K562 (cell line): Measurements from ENCODE around the gene FANCC. TPM values are rescaled to one million over a fixed set of nuclear protein-coding genes. Genes with fewer than 3 reads are reported as not detected.

ENCODE experiments used
- ATAC-seq: fragments of 200-7000 bp; cut with Tn5 transposase; 3 replicates; pipeline ENCODE4 v1.9.1; 2020; ENCODE audit warnings: moderate library complexity
- BruUV-seq: library from RNA; stranded (reverse); fragments of 400-500 nt; replicated peaks from 2 replicates; lab custom pipeline; 2021; lab: Mats Ljungman, UMichigan
- CTCF ChIA-PET: fragments of 300-600 bp; formaldehyde crosslinking; extraction: SDS; loops from one replicate; lab custom pipeline; 2021; ENCODE audit warnings: low intra/inter-chr PET ratio; lab: Yijun Ruan, JAX
- POLR2A ChIA-PET: fragments of 300-600, 350-650 bp; sonication (Branson Sonifier 250); formaldehyde crosslinking; extraction: SDS; loops from one replicate; lab custom pipeline; 2021; ENCODE audit warnings: antibody characterized with exemption, inconsistent platforms; lab: Yijun Ruan, JAX
- DNase-seq, 4 experiments: peaks; one replicate each; pipeline versions ENCODE4 v3.0.0 to v3.0.0-alpha.2; 2011 to 2018; ENCODE audit warnings: low spot score in 3 of 4, mixed read lengths in 3 of 4; ENCODE audit errors: extremely low read depth in 1 of 4
- FAIRE-seq: peaks from 2 replicates; lab custom pipeline; 2011; peaks lifted over from hg19 to GRCh38; lab: Jason Lieb, UNC
- H2AFZ ChIP-seq: 2 replicates; pipeline ENCODE4 v1.6.0; 2011; ENCODE audit warnings: low read depth, low read length, control low read depth, inconsistent platforms
- H3K27ac ChIP-seq: fragments of 200-600 bp; 3 replicates; pipeline ENCODE4 v1.8.0; 2011; ENCODE audit warnings: low read depth, mild to moderate bottlenecking, control low read depth, inconsistent platforms, low read length, moderate library complexity, mixed read lengths; ENCODE audit errors: extremely low read depth
- H3K27me3 ChIP-seq, 2 experiments: fragments of 300-600 bp in 1 of 2; 2 replicates in 1 of 2; 3 replicates in 1 of 2; pipeline versions ENCODE4 v1.6.0 to v1.8.0; 2011; ENCODE audit warnings: inconsistent platforms in 2 of 2, low read length in 2 of 2, mild to moderate bottlenecking in 1 of 2, mixed read lengths in 1 of 2, moderate library complexity in 1 of 2; ENCODE audit not compliant: control insufficient read depth in 2 of 2, insufficient read depth in 2 of 2
- H3K36me3 ChIP-seq: fragments of 300-600 bp; 3 replicates; pipeline ENCODE4 v1.8.0; 2011; ENCODE audit warnings: mild to moderate bottlenecking, low read length, inconsistent platforms; ENCODE audit not compliant: control insufficient read depth, insufficient read depth
- H3K4me1 ChIP-seq, 2 experiments: fragments of 200-600 bp in 1 of 2; replicated peaks in 1 of 2; 2 replicates in 1 of 2; 3 replicates in 1 of 2; pipeline versions ENCODE4 v1.5.1 to v1.8.0; 2011; ENCODE audit warnings: inconsistent platforms in 2 of 2, low read length in 2 of 2, mild to moderate bottlenecking in 1 of 2, mixed read lengths in 1 of 2, moderate library complexity in 1 of 2; ENCODE audit not compliant: control insufficient read depth in 2 of 2, insufficient read depth in 2 of 2
- H3K4me2 ChIP-seq: 2 replicates; pipeline ENCODE4 v1.6.1; 2011; ENCODE audit warnings: low read length, control low read depth, inconsistent platforms, mixed read lengths; ENCODE audit not compliant: insufficient read depth
- H3K4me3 ChIP-seq: fragments of 200-600 bp; sonication (generic), shearing (Covaris generic); 2 replicates; pipeline ENCODE4 v1.5.1; 2016; ENCODE audit warnings: control low read depth, inconsistent platforms
- H3K79me2 ChIP-seq: fragments of 200-600 bp; 3 replicates; pipeline ENCODE4 v1.8.0; 2011; ENCODE audit warnings: low read length, inconsistent platforms; ENCODE audit not compliant: control insufficient read depth, insufficient read depth
- H3K9ac ChIP-seq, 2 experiments: 2 replicates each; pipeline versions ENCODE4 v1.6.0 to v1.6.1; 2011; ENCODE audit warnings: low read depth in 2 of 2, low read length in 2 of 2, control low read depth in 1 of 2, inconsistent platforms in 1 of 2, mild to moderate bottlenecking in 1 of 2, mixed read lengths in 1 of 2; ENCODE audit not compliant: insufficient read depth in 1 of 2
- H3K9me1 ChIP-seq: one replicate; pipeline ENCODE4 v1.6.0; 2011; ENCODE audit warnings: inconsistent platforms, mild to moderate bottlenecking, low read length, moderate library complexity; ENCODE audit not compliant: control insufficient read depth, insufficient read depth
- H3K9me3 ChIP-seq: replicated peaks from 2 replicates; pipeline ENCODE4 v1.5.1; 2011; ENCODE audit warnings: low read depth, low read length, inconsistent platforms; ENCODE audit not compliant: control insufficient read depth, insufficient read depth
- H4K20me1 ChIP-seq: replicated peaks from 2 replicates; pipeline ENCODE4 v1.6.1; 2011; ENCODE audit warnings: low read length, inconsistent platforms, mixed read lengths; ENCODE audit not compliant: control insufficient read depth, insufficient read depth
- BMI1 ChIP-seq: fragments of 150-350 bp; IDR thresholded peaks from 2 replicates; pipeline ENCODE4 v1.6.1; 2014; ENCODE audit warnings: low read length
- CTCF ChIP-seq, 3 experiments: IDR thresholded peaks in 2 of 3; conservative IDR thresholded peaks in 1 of 3; 2 replicates each; pipeline ENCODE4 v1.5.1; 2011 to 2012; ENCODE audit warnings: low read length in 3 of 3, mild to moderate bottlenecking in 3 of 3, control low read depth in 2 of 3, improper control_type of control experiment in 1 of 3, inconsistent platforms in 1 of 3, low read depth in 1 of 3, mixed read lengths in 1 of 3, moderate library complexity in 1 of 3; ENCODE audit not compliant: insufficient read depth in 2 of 3
- DEAF1 ChIP-seq: fragments of 450-650 bp; formaldehyde crosslinking; IDR thresholded peaks from 2 replicates; pipeline ENCODE4 v1.4.0; 2020; ENCODE audit warnings: mild to moderate bottlenecking, moderate library complexity
- FIP1L1 ChIP-seq: fragments of 200-400 bp; formaldehyde crosslinking; IDR thresholded peaks from 2 replicates; pipeline ENCODE4 v1.6.1; 2018; ENCODE audit warnings: mild to moderate bottlenecking, low read depth, low read length; ENCODE audit not compliant: poor library complexity, severe bottlenecking
- RAD21 ChIP-seq, 2 experiments: fragments of 250-450 bp in 1 of 2; fragments of 450-650 bp in 1 of 2; sonication (Bioruptor Pico) in 1 of 2; formaldehyde crosslinking in 1 of 2; IDR thresholded peaks in 1 of 2; conservative IDR thresholded peaks in 1 of 2; 2 replicates each; pipeline versions ENCODE4 v1.4.0 to v1.8.0; 2020 to 2022; ENCODE audit warnings: mild to moderate bottlenecking in 2 of 2, moderate library complexity in 1 of 2
- WGBS: fragments of 100-300 bp; shearing (Covaris generic); methylation state at CpG from one replicate; pipeline ENCODE4 v1.1.6; 2016; ENCODE audit warnings: low coverage, mixed read lengths; ENCODE audit not compliant: insufficient coverage; ENCODE audit errors: missing lambda C conversion rate; 5-methylcytosine and 5-hydroxymethylcytosine counted together
- in situ Hi-C: fragments of 300-500 bp; cut with MboI; formaldehyde crosslinking; loops from 4 replicates; pipeline ENCODE4 v1.15.0; 2018; ENCODE audit warnings: inconsistent platforms, mixed read lengths
- intact Hi-C: fragments of 100-400 bp; cut with micrococcal nuclease; formaldehyde crosslinking; loops from 2 replicates; pipeline ENCODE4 v1.14.2; 2022
- polyA plus RNA-seq, 8 experiments: library from polyadenylated mRNA; depleted of rRNA in 4 of 8; stranded (reverse) in 5 of 8; unstranded in 3 of 8; fragments of >200 nt; fragmentation: Nextera tagmentation in 2 of 8; fragmentation: Illumina TruSeq in 1 of 8; extraction: Ambion mirVana in 2 of 8; extraction: Trizol in 1 of 8; gene quantifications; 2 replicates each; pipeline versions ENCODE4 v1.2.1 to v1.2.3, GENCODE V29; 2011 to 2014; ENCODE audit warnings: inconsistent platforms in 1 of 8, missing spikeins in 1 of 8
- total RNA-seq, 7 experiments: library from RNA; depleted of rRNA in 6 of 7; stranded (reverse); fragments of >200 nt in 6 of 7; fragmentation: Illumina TruSeq in 2 of 7; extraction: Trizol in 2 of 7; gene quantifications; 2 replicates each; pipeline versions ENCODE4 v1.2.1 to v1.2.3, GENCODE V29; 2011 to 2021; ENCODE audit warnings: low replicate concordance in 1 of 7
- TF ChIP-seq, protein P1 (sequence below), 2 experiments: fragments of 450-650 bp; formaldehyde crosslinking in 1 of 2; IDR thresholded peaks; 2 replicates each; pipeline versions ENCODE4 v1.4.0 to v1.6.1; 2014 to 2020; ENCODE audit warnings: mild to moderate bottlenecking in 2 of 2, borderline replicate concordance in 1 of 2, low read depth in 1 of 2

Gene FANCC
- total and polyA plus RNA-seq, 9 of the 15 experiments (the other 6 are each of a cell fraction or from before 2014, with no cell fraction given), result 4.6 to 18.4 (median 14.2) TPM

- no peaks in the 10 kb centered on the region for H3K9me3 ChIP-seq
- intact Hi-C loops, result loop anchor here (5.0 to 10.0 kb wide), 3 partner anchors 136 to 584 kb away; no protein-coding TSS in a partner anchor
- H3K9ac ChIP-seq, result no peak overlapping the region
- no peak overlapping the region for H3K4me3 ChIP-seq
- in situ Hi-C loops, result no loop called here
- TF ChIP-seq FIP1L1 (no peak), BMI1 (no peak), RAD21 (CRISPR knock-in tag; conservative IDR thresholded peaks at IDR 0.05 in 1 of 2, IDR thresholded peaks at IDR 0.05 in 1 of 2) (peak; percentile 60 to 73), CTCF (IDR thresholded peaks at IDR 0.05 in 2 of 3, conservative IDR thresholded peaks at IDR 0.05 in 1 of 3; ENCODE audit: insufficient read depth in 2 of 3, low read depth in 1 of 3, low read length in 3 of 3) (peak; percentile 50 to 68 (median 60)), DEAF1 (CRISPR knock-in tag) (0 out of 2 replicates have a peak, but pooled peaks have one; percentile 46)
- TF ChIP-seq, protein P1, sequence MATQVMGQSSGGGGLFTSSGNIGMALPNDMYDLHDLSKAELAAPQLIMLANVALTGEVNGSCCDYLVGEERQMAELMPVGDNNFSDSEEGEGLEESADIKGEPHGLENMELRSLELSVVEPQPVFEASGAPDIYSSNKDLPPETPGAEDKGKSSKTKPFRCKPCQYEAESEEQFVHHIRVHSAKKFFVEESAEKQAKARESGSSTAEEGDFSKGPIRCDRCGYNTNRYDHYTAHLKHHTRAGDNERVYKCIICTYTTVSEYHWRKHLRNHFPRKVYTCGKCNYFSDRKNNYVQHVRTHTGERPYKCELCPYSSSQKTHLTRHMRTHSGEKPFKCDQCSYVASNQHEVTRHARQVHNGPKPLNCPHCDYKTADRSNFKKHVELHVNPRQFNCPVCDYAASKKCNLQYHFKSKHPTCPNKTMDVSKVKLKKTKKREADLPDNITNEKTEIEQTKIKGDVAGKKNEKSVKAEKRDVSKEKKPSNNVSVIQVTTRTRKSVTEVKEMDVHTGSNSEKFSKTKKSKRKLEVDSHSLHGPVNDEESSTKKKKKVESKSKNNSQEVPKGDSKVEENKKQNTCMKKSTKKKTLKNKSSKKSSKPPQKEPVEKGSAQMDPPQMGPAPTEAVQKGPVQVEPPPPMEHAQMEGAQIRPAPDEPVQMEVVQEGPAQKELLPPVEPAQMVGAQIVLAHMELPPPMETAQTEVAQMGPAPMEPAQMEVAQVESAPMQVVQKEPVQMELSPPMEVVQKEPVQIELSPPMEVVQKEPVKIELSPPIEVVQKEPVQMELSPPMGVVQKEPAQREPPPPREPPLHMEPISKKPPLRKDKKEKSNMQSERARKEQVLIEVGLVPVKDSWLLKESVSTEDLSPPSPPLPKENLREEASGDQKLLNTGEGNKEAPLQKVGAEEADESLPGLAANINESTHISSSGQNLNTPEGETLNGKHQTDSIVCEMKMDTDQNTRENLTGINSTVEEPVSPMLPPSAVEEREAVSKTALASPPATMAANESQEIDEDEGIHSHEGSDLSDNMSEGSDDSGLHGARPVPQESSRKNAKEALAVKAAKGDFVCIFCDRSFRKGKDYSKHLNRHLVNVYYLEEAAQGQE (IDR thresholded peaks at IDR 0.05; ENCODE audit: borderline replicate concordance), result peak; percentile 27; the same call in 1 of the 2 replicates
- TF ChIP-seq, protein P1 (CRISPR knock-in tag; IDR thresholded peaks at IDR 0.05; ENCODE audit: low read depth), result no peak
- H2AFZ ChIP-seq, result no peak overlapping the region
- FAIRE-seq (peak; percentile 35), ATAC-seq (peak; percentile 84), DNase-seq (peak in 2 of 4 experiments; percentile 20 to 45)
- H4K20me1 ChIP-seq, result peaks cover 17% of the 10 kb centered on the region
- no peaks in the 10 kb centered on the region for H3K4me1 ChIP-seq
- H3K79me2 ChIP-seq, result no peaks in the 10 kb centered on the region
- WGBS, result 30% methylated on average over 2 of the region's 2 CpGs
- ChIA-PET CTCF (no interaction called here), POLR2A (no interaction called here)
- H3K4me2 ChIP-seq, result no peak overlapping the region
- peaks cover 0 to 5% of the 10 kb centered on the region in 2 experiments; a peak in 2 of 5 replicates for H3K27me3 ChIP-seq
- H3K36me3 ChIP-seq, result no peaks in the 10 kb centered on the region
- H3K9me1 ChIP-seq, result no peaks in the 10 kb centered on the region
- H3K27ac ChIP-seq, result no peak overlapping the region
- no TSS peak for BruUV-seq
Measured at GRCh38 chr9:95268681-95269080, 48.8 kb downstream of the FANCC start.
